22Rv1 (cell line): ENCODE measurements around the gene LITAFD.
"Not testable (repeated sequence)": the region's sequence is repeated elsewhere in the genome, so short reads cannot be mapped to it uniquely, and the experiment has no call there.

Experiments
- H3K27ac ChIP-seq: fragments of 450-650 bp; 2 replicates; pipeline ENCODE4 v1.5.1; 2017
- CTCF ChIP-seq: fragments of 450-650 bp; IDR thresholded peaks from 2 replicates; pipeline ENCODE4 v1.5.1; 2017; ENCODE audit warnings: mild to moderate bottlenecking
- ZFX ChIP-seq: fragments of 450-650 bp; IDR thresholded peaks from 2 replicates; pipeline ENCODE4 v1.6.1; 2017; ENCODE audit warnings: antibody characterized with exemption, borderline replicate concordance

LITAFD gene

GRCh38 chr16:8882041-8882617 lies at the start of gene LITAFD:
Gene LITAFD, plus strand, starts transcription at chr16:8882351. Its CDS starts 2,005 bp downstream, at chr16:8884356.
- no peak for TF ChIP-seq ZFX
- no peak for TF ChIP-seq CTCF

GRCh38 chr16:8832717-8833105 lies 49.4 kb upstream of the LITAFD start:
- TF ChIP-seq CTCF (no peak), ZFX (no peak)
- H3K27ac ChIP-seq, result no peak overlapping the region

More at GRCh38 chr16:8882041-8882617, at the start of gene LITAFD:
- H3K27ac ChIP-seq, result no peak within 1 kb of the TSS

GRCh38 chr16:8836797-8837196 lies 45.4 kb upstream of the LITAFD start:
- H3K27ac ChIP-seq, result not testable (repeated sequence)

GRCh38 chr16:8837594-8837993 lies 44.6 kb upstream of the LITAFD start:
- H3K27ac ChIP-seq, result not testable (repeated sequence)

GRCh38 chr16:8842016-8842415 lies 40.1 kb upstream of the LITAFD start:
- not testable (repeated sequence) for H3K27ac ChIP-seq

GRCh38 chr16:8843296-8843695 lies 38.9 kb upstream of the LITAFD start:
- H3K27ac ChIP-seq, result not testable (repeated sequence)

GRCh38 chr16:8845699-8846298 lies 36.4 kb upstream of the LITAFD start:
- TF ChIP-seq CTCF (no peak), ZFX (no peak)
- no peak overlapping the region for H3K27ac ChIP-seq

GRCh38 chr16:8846401-8846932 lies 35.7 kb upstream of the LITAFD start:
- TF ChIP-seq ZFX (no peak), CTCF (no peak)
- H3K27ac ChIP-seq, result no peak overlapping the region

- H3K27ac ChIP-seq, result no peak overlapping the region
- TF ChIP-seq ZFX, result no peak
- TF ChIP-seq CTCF, result no peak
These were observed 35.0 kb upstream of the LITAFD start for GRCh38 chr16:8847145-8847544.
